Neuron (in vitro differentiated cells): ENCODE data around the gene METRN.
A peak's percentile ranks its signal among the peaks of the same experiment; 100 is the strongest.

Experiments used
- H2AFZ ChIP-seq: one replicate; pipeline ENCODE4 v1.6.1; 2013; ENCODE audit warnings: low read depth, mild to moderate bottlenecking, inconsistent platforms, low read length, moderate library complexity
- H3K27me3 ChIP-seq: one replicate; pipeline ENCODE4 v1.6.1; 2013; ENCODE audit warnings: low read length; ENCODE audit not compliant: insufficient read depth
- H3K36me3 ChIP-seq: one replicate; pipeline ENCODE4 v1.6.1; 2013; ENCODE audit warnings: low read length; ENCODE audit not compliant: insufficient read depth
- H3K4me1 ChIP-seq: one replicate; pipeline ENCODE4 v1.6.1; 2013; ENCODE audit warnings: low read length; ENCODE audit not compliant: insufficient read depth
- H3K4me3 ChIP-seq: 2 replicates; pipeline ENCODE4 v1.5.1; 2013; ENCODE audit warnings: mild to moderate bottlenecking, low read length, moderate library complexity
- H3K9me3 ChIP-seq: one replicate; pipeline ENCODE4 v1.6.1; 2013; ENCODE audit warnings: low read length

METRN gene

DNA sequence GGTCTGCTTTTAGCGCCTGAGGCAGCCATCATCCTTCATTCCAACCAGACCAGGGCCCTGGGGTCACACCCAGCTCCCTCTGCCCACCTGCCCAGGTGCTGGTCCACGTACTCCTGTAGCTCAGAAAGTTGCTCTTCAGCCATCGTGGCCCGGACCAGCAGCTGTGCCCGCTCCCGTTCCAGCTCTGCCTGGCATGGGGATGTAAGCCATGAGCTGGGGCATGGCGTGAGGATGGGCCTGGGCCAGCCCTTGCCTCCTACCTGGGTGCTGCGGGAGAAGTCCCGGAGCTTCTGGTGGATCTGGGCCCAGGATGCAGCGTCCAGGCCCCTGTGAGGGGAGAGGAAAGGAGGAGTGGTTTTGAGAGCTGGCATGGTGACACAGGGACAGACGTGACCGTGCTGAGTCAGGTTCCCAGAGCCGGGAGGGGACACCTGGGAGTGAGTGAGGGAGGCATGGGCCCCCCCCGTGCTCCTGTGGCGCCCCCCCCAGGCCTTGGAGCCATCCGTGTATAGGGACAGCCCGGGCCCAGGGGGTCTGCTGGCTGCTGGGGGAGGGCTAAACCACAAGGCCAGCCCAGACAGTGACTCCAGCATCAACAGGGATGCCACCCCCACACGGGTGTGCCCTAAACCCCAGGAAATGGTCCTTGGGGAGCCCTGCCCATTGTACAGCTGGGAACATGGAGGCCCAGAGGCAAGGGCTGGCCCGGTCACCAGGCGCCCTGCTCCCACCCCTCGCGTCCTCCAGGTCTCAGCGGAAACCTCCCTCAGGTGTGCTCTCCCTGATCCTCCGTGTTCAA lies 8.1 kb downstream of the METRN start:
- Histone ChIP-seq H3K9me3 (no peaks in the 10 kb centered on the region), H2AFZ (no peak overlapping the region), H3K4me3 (no peak overlapping the region), H3K4me1 (peaks cover 39% of the 10 kb centered on the region), H3K27me3 (no peaks in the 10 kb centered on the region), H3K36me3 (peaks cover 5% of the 10 kb centered on the region)

DNA sequence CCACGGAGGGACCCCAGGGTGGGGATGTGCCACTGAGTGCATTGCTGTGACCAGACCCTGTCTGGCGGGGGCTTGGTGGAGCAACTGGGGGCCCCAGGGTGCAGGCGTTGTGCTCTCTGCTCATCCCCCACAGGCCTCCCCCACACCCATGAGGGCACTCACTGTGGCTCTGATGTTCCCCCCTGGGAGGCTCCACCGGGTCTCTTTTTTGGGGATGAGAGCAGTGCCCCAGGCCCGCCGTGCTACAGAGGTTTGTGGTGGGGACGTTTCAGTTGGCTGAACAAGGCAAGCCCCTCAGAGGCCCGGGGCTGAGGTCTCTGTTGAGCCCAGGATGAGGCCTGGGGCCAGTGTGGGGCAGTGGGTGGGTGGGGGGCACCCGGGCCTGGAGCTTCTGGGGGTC lies 8.8 kb downstream of the METRN start:
- Histone ChIP-seq H3K9me3 (no peaks in the 10 kb centered on the region), H3K4me1 (peaks cover 36% of the 10 kb centered on the region), H2AFZ (no peak overlapping the region), H3K36me3 (peaks cover 2% of the 10 kb centered on the region), H3K4me3 (no peak overlapping the region), H3K27me3 (no peaks in the 10 kb centered on the region)

DNA sequence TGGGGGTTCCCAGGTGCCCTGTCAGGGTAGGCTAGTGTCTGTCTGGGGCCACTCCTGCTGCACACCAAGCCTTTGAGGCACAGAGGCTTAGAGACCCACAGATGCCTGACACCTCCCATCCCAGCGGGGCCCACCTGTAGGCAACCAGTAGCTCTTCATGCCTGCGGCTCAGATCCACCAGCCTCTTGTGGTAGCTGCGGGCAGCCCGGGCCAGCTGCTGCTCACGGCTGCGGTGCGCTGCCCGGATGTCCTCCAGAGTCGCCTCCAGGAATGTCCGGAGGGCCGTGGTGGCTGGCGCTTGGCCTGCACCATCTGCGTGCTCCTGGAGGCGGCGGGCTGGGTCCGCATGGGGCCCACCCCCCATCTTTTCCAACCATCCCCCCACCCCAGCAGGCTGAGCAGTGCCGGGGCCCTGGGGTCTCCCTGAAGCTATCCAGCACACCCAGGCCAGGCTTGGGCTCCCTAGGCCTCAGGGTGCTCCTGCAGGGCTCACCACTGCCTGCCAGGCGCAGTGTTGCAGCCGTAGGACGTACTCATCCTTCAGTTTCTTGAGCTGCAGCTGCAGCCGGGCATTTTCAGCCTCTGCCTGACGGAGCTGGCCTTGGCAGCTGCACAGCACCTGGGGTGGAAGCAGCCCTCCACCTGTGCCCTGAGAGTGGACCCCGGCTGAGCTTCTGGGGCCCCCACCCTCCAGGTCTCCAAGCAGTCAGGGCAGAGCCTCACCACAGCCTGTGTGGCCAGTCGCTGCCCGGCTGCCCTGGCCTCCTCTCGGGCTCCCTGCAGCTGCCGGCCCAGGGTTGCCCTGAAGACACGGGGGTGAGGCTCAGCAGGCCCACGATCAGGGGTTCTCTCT lies 9.5 kb downstream of the METRN start:
- Histone ChIP-seq H3K36me3 (no peaks in the 10 kb centered on the region), H2AFZ (no peak overlapping the region), H3K4me3 (no peak overlapping the region), H3K9me3 (no peaks in the 10 kb centered on the region), H3K4me1 (peaks cover 29% of the 10 kb centered on the region), H3K27me3 (no peaks in the 10 kb centered on the region)

DNA sequence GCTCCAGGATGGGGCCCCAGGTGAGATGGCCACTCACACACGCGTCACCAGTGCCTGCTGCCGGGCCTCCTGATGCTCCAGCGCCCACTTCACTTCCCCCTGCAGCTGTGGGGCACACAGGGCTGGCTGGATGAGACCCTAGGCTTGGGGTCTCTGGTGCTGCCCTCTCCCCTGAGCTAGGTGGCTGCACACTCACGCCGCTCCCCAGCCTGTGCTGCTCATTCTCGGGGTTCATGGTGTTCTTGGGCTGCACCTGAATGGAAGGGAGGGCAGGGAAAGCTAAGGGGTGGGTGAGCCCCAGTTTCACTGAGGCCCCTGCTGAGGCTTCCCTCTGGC lies 10.1 kb downstream of the METRN start:
- H3K36me3 ChIP-seq: no peaks in the 10 kb centered on the region
- no peak overlapping the region for H2AFZ ChIP-seq
- no peak overlapping the region for H3K4me3 ChIP-seq

DNA sequence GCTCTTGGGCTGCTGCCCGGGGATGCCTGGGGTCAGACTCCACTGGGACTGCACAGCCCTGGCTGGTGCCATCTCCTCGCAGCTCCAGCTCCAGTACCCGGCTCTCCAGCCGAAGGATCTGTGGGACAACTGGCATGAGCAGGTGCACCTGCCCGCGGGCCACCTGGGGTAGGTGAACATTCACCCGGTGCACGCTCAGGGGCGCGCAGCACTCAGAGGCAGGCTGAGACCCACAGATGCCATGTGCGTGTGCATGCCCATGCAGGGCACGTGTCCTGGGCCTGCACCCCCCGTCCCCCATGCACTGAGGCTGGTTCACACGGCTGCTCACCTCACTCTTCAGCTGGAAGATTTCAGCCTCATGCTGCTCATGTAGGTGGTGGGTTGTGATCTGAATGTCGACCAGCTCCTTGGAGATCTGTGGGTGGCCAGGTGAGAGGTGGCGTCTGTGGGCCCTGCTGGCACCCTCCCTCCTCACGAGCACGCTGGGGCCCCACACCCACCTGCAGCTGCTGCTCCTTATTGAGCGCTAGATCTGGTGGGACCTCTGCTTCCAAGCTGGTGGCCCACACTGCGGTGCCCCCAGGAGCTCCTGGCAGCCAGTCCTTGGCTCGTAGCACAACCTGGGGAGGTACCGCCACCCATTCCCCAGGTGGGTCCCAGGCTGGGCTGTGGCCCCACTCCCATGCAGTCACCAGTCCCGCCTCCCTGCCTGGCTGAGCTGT lies 10.7 kb downstream of the METRN start:
- peaks cover under 1% of the 10 kb centered on the region for H3K36me3 ChIP-seq
- no peaks in the 10 kb centered on the region for H3K27me3 ChIP-seq
- peaks cover 20% of the 10 kb centered on the region for H3K4me1 ChIP-seq
- no peaks in the 10 kb centered on the region for H3K9me3 ChIP-seq
- no peak overlapping the region for H3K4me3 ChIP-seq
- no peak overlapping the region for H2AFZ ChIP-seq

More for the DNA sequence above, 10.1 kb downstream of the METRN start:
- peaks cover 23% of the 10 kb centered on the region for H3K4me1 ChIP-seq
- H3K27me3 ChIP-seq: no peaks in the 10 kb centered on the region
- no peaks in the 10 kb centered on the region for H3K9me3 ChIP-seq

DNA sequence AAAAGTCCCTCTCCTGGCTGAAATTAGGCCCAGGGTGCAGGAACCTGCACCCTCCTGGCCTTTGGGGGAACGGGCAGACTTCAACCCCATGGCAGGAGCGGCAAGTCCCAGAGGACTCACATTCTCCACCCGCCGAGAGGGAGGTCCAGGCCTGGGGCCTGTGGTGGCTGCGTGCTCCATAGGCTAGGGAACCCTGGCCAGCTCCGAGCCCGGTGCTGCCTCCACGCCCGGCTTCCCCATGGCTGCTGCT lies 11.2 kb downstream of the METRN start:
- Histone ChIP-seq H3K9me3 (no peaks in the 10 kb centered on the region), H3K27me3 (no peaks in the 10 kb centered on the region), H3K4me1 (peaks cover 20% of the 10 kb centered on the region), H2AFZ (no peak overlapping the region), H3K36me3 (peaks cover 2% of the 10 kb centered on the region), H3K4me3 (no peak overlapping the region)

DNA sequence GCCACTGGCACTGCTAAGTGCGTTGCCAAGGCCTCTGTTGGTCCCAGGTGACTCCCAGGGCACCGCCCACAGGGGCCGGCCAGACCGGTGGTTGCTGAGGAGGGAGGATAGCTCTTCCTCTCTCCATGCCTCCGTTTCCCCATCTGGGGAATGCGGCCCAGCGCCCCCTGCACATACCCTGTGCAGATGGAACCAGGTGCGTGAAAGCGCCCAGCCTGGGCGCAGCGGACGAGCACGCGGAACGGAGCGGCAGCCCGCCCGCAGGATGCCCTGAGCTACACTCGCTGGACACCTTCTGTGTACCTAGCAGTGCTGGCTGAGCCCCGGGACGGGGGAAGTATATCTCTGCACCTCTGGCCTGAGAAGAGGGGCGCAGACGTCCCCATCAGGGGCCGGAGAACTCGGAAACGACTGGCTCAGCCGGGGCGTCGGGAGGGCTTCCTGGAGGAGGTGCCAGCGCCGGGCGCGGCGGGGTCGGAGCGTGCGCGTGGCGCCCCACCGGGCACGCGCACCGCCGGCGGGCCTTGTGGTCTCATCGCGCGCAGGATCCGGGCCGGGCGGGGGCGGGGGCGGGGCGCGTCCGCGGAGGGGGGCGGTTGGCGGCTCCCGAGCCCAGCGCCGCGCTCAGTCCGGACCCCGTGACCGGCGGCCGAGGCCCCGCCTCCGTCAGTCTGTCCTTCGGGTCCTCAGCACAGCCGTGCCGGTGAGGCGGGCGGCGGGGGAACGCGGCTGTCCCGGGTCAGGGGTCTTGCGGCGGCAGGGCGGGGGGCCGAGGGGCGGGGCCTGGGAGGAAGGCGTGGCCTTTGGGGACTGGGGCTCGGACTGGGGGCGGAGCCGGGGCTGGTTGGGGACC lies 11.7 kb downstream of the METRN start, which contains the start of the genes CCDC78 and HAGHL:
TSS of gene CCDC78 (minus strand) at position 6 of the 853 bp plus-strand sequence. CDS start 76 bp downstream, outside the sequence.
TSS of gene HAGHL (plus strand) at position 669 of the 853 bp plus-strand sequence. CDS start 404 bp downstream, outside the sequence.
- Histone ChIP-seq H3K27me3 (no peaks in the 10 kb centered on the region), H3K9me3 (no peaks in the 10 kb centered on the region), H2AFZ (no peak within 1 kb of the TSS), H3K4me3 (peak within 1 kb of the TSS; percentile 41), H3K4me1 (peaks cover 17% of the 10 kb centered on the region), H3K36me3 (peaks cover 2% of the 10 kb centered on the region)

DNA sequence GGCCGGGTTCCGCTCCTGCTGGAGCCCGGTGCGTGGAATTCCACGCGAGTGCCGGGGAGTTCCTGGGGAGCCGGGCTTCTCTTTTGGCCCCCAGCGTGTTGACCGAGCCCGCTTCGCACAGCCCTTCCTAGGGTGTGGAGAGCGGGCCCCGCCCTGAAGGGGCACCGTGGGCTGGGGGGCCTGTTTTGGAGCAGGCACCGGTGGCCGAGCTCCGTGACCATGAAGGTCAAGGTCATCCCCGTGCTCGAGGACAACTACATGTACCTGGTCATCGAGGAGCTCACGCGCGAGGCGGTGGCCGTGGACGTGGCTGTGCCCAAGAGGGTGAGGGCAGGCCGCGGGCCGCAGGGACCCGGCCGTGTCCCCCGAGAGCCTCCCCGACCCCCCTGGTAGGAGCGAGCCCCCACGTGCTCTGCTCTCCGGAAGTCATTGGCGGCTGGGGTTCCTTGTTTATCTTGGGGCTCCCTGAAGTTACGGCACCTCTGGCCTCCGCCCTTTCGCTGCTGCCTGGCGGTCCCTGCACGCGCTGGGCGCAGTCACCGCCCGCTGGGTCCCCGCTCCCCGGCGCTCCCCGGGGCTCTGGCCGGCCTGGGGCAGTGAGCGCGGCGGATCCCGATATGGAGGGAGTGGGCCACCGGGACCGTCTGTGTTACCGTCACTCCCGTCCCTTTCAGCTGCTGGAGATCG lies 12.5 kb downstream of the METRN start:
- Histone ChIP-seq H3K4me1 (peaks cover 11% of the 10 kb centered on the region), H3K27me3 (no peaks in the 10 kb centered on the region), H3K9me3 (no peaks in the 10 kb centered on the region), H3K4me3 (peak overlapping the region; percentile 41), H2AFZ (no peak overlapping the region), H3K36me3 (peaks cover 2% of the 10 kb centered on the region)

DNA sequence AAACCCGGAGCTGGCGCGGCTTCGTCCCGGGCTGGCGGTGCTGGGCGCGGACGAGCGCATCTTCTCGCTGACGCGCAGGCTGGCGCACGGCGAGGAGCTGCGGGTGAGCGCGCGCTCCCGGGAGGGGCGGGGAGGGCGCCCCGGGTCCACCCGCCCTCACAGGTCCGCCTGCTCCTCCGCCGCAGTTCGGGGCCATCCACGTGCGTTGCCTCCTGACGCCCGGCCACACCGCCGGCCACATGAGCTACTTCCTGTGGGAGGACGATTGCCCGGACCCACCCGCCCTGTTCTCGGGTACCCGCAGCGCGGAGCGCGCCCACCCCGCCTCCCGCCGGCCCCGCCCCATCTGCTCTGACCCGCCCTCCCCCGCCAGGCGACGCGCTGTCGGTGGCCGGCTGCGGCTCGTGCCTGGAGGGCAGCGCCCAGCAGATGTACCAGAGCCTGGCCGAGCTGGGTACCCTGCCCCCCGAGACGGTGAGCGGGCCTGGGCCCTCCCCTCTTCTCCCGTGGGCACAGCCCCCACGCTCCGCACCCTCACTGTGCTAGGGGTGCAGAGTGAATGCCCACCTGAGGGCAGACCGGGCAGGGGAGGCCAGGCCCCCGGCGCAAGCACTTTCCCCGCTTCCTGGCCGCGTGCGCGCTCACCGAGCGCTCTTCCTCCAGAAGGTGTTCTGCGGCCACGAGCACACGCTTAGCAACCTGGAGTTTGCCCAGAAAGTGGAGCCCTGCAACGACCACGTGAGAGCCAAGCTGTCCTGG lies 13.4 kb downstream of the METRN start:
- Histone ChIP-seq H3K9me3 (no peaks in the 10 kb centered on the region), H3K4me1 (peaks cover 11% of the 10 kb centered on the region), H3K27me3 (no peaks in the 10 kb centered on the region), H3K36me3 (peaks cover 8% of the 10 kb centered on the region), H2AFZ (no peak overlapping the region), H3K4me3 (peak overlapping the region; percentile 41)

DNA sequence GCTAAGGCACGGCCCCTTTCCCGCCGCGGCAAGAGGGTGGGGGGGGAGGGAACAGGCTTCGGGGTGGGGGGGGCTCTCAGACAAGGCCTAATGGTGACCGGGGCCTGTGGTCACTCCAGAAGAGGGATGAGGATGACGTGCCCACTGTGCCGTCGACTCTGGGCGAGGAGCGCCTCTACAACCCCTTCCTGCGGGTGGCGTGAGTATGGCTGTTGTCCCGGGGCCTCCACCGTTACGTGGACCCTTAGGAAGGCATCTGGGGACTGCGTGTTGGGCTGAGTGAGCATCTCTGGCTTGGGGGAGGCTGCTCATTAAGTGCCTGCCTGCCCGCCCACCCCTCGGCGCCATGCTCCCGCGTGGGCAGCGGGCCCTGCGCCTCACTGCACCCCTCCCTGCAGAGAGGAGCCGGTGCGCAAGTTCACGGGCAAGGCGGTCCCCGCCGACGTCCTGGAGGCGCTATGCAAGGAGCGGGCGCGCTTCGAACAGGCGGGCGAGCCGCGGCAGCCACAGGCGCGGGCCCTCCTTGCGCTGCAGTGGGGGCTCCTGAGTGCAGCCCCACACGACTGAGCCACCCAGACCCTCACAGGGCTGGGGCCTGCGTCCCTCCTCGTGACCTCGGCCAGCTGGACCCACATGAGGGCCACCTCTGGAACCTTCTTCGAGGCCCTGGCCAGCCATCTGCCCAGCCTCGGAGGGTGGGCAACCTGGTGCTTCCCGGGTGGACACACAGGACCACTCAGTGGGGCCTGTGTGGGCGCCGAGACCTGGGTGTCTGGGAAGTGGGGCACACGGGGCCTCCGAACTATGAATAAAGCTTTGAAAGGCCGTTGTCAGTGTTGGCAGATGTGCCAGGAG lies 14.2 kb downstream of the METRN start:
- Histone ChIP-seq H3K27me3 (no peaks in the 10 kb centered on the region), H3K4me1 (peaks cover 11% of the 10 kb centered on the region), H2AFZ (no peak overlapping the region), H3K4me3 (no peak overlapping the region), H3K36me3 (peaks cover 16% of the 10 kb centered on the region), H3K9me3 (no peaks in the 10 kb centered on the region)
